PC-3 (cell line): ENCODE results near the gene SPATA20. TPM values are rescaled to one million over a fixed set of nuclear protein-coding genes. Genes with fewer than 3 reads are reported as not detected.

Experiments used
- ATAC-seq: fragments of 200-7000 bp; cut with Tn5 transposase; 2 replicates; pipeline ENCODE4 v1.9.1; 2020; ENCODE audit warnings: mild to moderate bottlenecking, moderate library complexity
- BruUV-seq: library from RNA; stranded (reverse); fragments of 400-500 nt; replicated peaks from 2 replicates; lab custom pipeline; 2021; lab: Mats Ljungman, UMichigan
- CTCF ChIA-PET: fragments of 300-600 bp; sonication (Branson Sonifier 250); formaldehyde crosslinking; loops from one replicate; lab custom pipeline; 2022; ENCODE audit warnings: antibody characterized with exemption; lab: Charles Lee
- POLR2A ChIA-PET: fragments of 300-600 bp; sonication (Branson Sonifier 250); formaldehyde crosslinking; loops from one replicate; lab custom pipeline; 2022; ENCODE audit warnings: antibody characterized with exemption; ENCODE audit not compliant: unreplicated experiment; lab: Charles Lee
- DNase-seq: peaks from one replicate; pipeline ENCODE4 v3.0.0-alpha.2; 2015
- H2AFZ ChIP-seq: fragments of 300-600 bp; sonication (generic); 2 replicates; pipeline ENCODE4 v1.6.0; 2016; ENCODE audit warnings: antibody characterized with exemption, low read length
- H3F3A ChIP-seq: fragments of 300-600 bp; sonication (generic); one replicate; pipeline ENCODE4 v1.6.0; 2017; ENCODE audit warnings: antibody characterized with exemption, low read length, control low read depth, mild to moderate bottlenecking; ENCODE audit not compliant: unreplicated experiment
- H3K27ac ChIP-seq: fragments of 300-600 bp; sonication (generic); 2 replicates; pipeline ENCODE4 v1.5.1; 2016; ENCODE audit warnings: mild to moderate bottlenecking, low read length
- H3K27me3 ChIP-seq: fragments of 300-600 bp; sonication (generic); 2 replicates; pipeline ENCODE4 v1.6.1; 2016; ENCODE audit warnings: low read length, mixed read lengths
- H3K36me3 ChIP-seq: fragments of 300-600 bp; sonication (generic); 2 replicates; pipeline ENCODE4 v1.6.1; 2016; ENCODE audit warnings: low read depth, mixed run types, low read length, mixed read lengths
- H3K4me1 ChIP-seq: fragments of 300-600 bp; sonication (generic); 2 replicates; pipeline ENCODE4 v1.5.1; 2016; ENCODE audit warnings: low read length; ENCODE audit not compliant: insufficient read depth
- H3K4me2 ChIP-seq: fragments of 300-600 bp; sonication (generic); 2 replicates; pipeline ENCODE4 v1.6.0; 2016; ENCODE audit warnings: low read length
- H3K4me3 ChIP-seq: fragments of 300-600 bp; sonication (generic); 2 replicates; pipeline ENCODE4 v1.5.1; 2016; ENCODE audit warnings: mild to moderate bottlenecking, low read length, mixed read lengths
- H3K79me2 ChIP-seq: fragments of 300-600 bp; sonication (generic); 2 replicates; pipeline ENCODE4 v1.6.1; 2017; ENCODE audit warnings: low read length, mixed read lengths
- H3K9ac ChIP-seq: fragments of 300-600 bp; sonication (generic); 2 replicates; pipeline ENCODE4 v1.6.0; 2016; ENCODE audit warnings: mild to moderate bottlenecking, low read length
- H3K9me2 ChIP-seq: fragments of 300-600 bp; sonication (generic); replicated peaks from 2 replicates; pipeline ENCODE4 v1.6.1; 2016; ENCODE audit warnings: mixed run types, low read length, mixed read lengths
- H3K9me3 ChIP-seq: fragments of 300-600 bp; sonication (generic); 2 replicates; pipeline ENCODE4 v1.6.1; 2016; ENCODE audit warnings: low read length, mixed read lengths
- H4K20me1 ChIP-seq: fragments of 300-600 bp; sonication (generic); 2 replicates; pipeline ENCODE4 v1.6.1; 2016; ENCODE audit warnings: low read length, mixed read lengths
- CTCF ChIP-seq: fragments of 300-600 bp; sonication (generic); conservative IDR thresholded peaks from 2 replicates; pipeline ENCODE4 v1.5.1; 2017; ENCODE audit warnings: antibody characterized with exemption, low read depth, mild to moderate bottlenecking, low read length
- EZH2 ChIP-seq: fragments of 300-600 bp; sonication (generic); IDR thresholded peaks from one replicate; pipeline ENCODE4 v1.6.1; 2017; ENCODE audit warnings: antibody characterized with exemption, mild to moderate bottlenecking, low read length; ENCODE audit not compliant: unreplicated experiment
- EZH2phosphoT487 ChIP-seq: fragments of 300-600 bp; sonication (generic); IDR thresholded peaks from 2 replicates; pipeline ENCODE4 v1.6.1; 2018; ENCODE audit warnings: mild to moderate bottlenecking, antibody characterized with exemption, low read length, borderline replicate concordance
- intact Hi-C: fragments of 100-400 bp; cut with micrococcal nuclease; formaldehyde crosslinking; loops from 2 replicates; pipeline ENCODE4 v1.9.0; 2023
- total RNA-seq: library from RNA; depleted of rRNA; stranded (reverse); fragments of >200 nt; gene quantifications from 2 replicates; pipeline ENCODE4 v1.2.3, GENCODE V29; 2014

SPATA20 gene
- total RNA-seq, 1 experiment from 2014 or later, result 115 TPM

GRCh38 chr17:50533185-50533584, 13.8 kb upstream of the SPATA20 start:
- no peak for DNase-seq
- BruUV-seq, result no TSS peak

GRCh38 chr17:50533720-50534148, 13.2 kb upstream of the SPATA20 start:
- H3K27me3 ChIP-seq, result no peaks in the 10 kb centered on the region
- peaks cover 33% of the 10 kb centered on the region for H3K4me1 ChIP-seq
- DNase-seq (peak; percentile 63), ATAC-seq (peak; percentile 64)
- intact Hi-C loops, result loop anchor here (2.0 kb wide), 1 partner anchor 51 kb away; no protein-coding TSS in a partner anchor
- no peaks in the 10 kb centered on the region for H3K9me2 ChIP-seq
- peak overlapping the region; percentile 95 for H3K4me2 ChIP-seq
- peak overlapping the region; percentile 76 for H3K27ac ChIP-seq
- peaks cover 35% of the 10 kb centered on the region for H3K79me2 ChIP-seq
- H3K9me3 ChIP-seq, result no peaks in the 10 kb centered on the region
- POLR2A ChIA-PET, result interaction anchor here (0.6 kb wide), 1 partner anchor 103 kb away, joined by 11 read pairs; no protein-coding TSS in a partner anchor
- TF ChIP-seq EZH2phosphoT487 (no peak), EZH2 (no peak), CTCF (no peak)
- peak overlapping the region; percentile 75 for H2AFZ ChIP-seq
- no peaks in the 10 kb centered on the region for H4K20me1 ChIP-seq
- peak overlapping the region; percentile 78 for H3K4me3 ChIP-seq
- H3K36me3 ChIP-seq, result peaks cover 11% of the 10 kb centered on the region; the same call in 1 of the 2 replicates
- no TSS peak for BruUV-seq
- peak overlapping the region; percentile 66 for H3K9ac ChIP-seq
- no peaks in the 10 kb centered on the region for H3F3A ChIP-seq
- CTCF ChIA-PET, result interaction anchor here (1.4 kb wide), 1 partner anchor 32 kb away, joined by 3 read pairs; no protein-coding TSS in a partner anchor

More at GRCh38 chr17:50533185-50533584, 13.8 kb upstream of the SPATA20 start:
- H3K79me2 ChIP-seq, result peaks cover 35% of the 10 kb centered on the region
- intact Hi-C loops, result loop anchor here (2.0 kb wide), 1 partner anchor 50 kb away; no protein-coding TSS in a partner anchor
- no peaks in the 10 kb centered on the region for H3K27me3 ChIP-seq
- peak overlapping the region; percentile 75 for H2AFZ ChIP-seq
- no peaks in the 10 kb centered on the region for H4K20me1 ChIP-seq
- H3K4me1 ChIP-seq, result peaks cover 33% of the 10 kb centered on the region
- H3K27ac ChIP-seq, result peak overlapping the region; percentile 76
- ChIA-PET POLR2A (interaction anchor here (0.5 to 0.6 kb wide), 2 partner anchors 32 to 104 kb away, joined by 3 to 11 read pairs; no protein-coding TSS in a partner anchor), CTCF (interaction anchor here (1.4 kb wide), 1 partner anchor 32 kb away, joined by 3 read pairs; no protein-coding TSS in a partner anchor)
- no peak for ATAC-seq
- H3K4me2 ChIP-seq, result peak overlapping the region; percentile 95
- H3K9me2 ChIP-seq, result no peaks in the 10 kb centered on the region
- TF ChIP-seq EZH2phosphoT487, result no peak
- TF ChIP-seq CTCF, result no peak
- TF ChIP-seq EZH2, result no peak
- H3K9me3 ChIP-seq, result no peaks in the 10 kb centered on the region
- H3F3A ChIP-seq, result no peaks in the 10 kb centered on the region
- peak overlapping the region; percentile 78 for H3K4me3 ChIP-seq
- H3K9ac ChIP-seq, result peak overlapping the region; percentile 66
- H3K36me3 ChIP-seq, result peaks cover 11% of the 10 kb centered on the region; the same call in 1 of the 2 replicates
